GM23338 (cell line): ENCODE results near the gene ABHD17B. TPM values are rescaled to one million over a fixed set of nuclear protein-coding genes. Genes with fewer than 3 reads are reported as not detected.

Experiments
- ATAC-seq: fragments of 200-7000 bp; cut with Tn5 transposase; 3 replicates; pipeline ENCODE4 v1.9.1; 2020
- DNase-seq: peaks from one replicate; pipeline ENCODE4 v3.0.0-alpha.2; 2015; ENCODE audit warnings: low spot score
- H2AFZ ChIP-seq: fragments of 200-600 bp; sonication (generic); 2 replicates; pipeline ENCODE4 v1.8.0; 2016; ENCODE audit warnings: antibody characterized with exemption, mild to moderate bottlenecking, moderate library complexity
- H3F3A ChIP-seq: fragments of 200-600 bp; sonication (generic); replicated peaks from 2 replicates; pipeline ENCODE4 v1.8.0; 2017; ENCODE audit warnings: antibody characterized with exemption, mixed run types, low read depth
- H3K27ac ChIP-seq: fragments of 200-600 bp; sonication (generic); 2 replicates; pipeline ENCODE4 v1.6.1; 2016; ENCODE audit warnings: low read depth
- H3K27me3 ChIP-seq: fragments of 200-600 bp; sonication (generic); 2 replicates; pipeline ENCODE4 v1.8.0; 2016; ENCODE audit warnings: mild to moderate bottlenecking, mixed run types, moderate library complexity; ENCODE audit not compliant: insufficient read depth
- H3K36me3 ChIP-seq: fragments of 200-600 bp; sonication (generic); 2 replicates; pipeline ENCODE4 v1.8.0; 2016; ENCODE audit warnings: mild to moderate bottlenecking; ENCODE audit not compliant: insufficient read depth
- H3K4me1 ChIP-seq: fragments of 200-600 bp; sonication (generic); 2 replicates; pipeline ENCODE4 v1.8.0; 2016; ENCODE audit warnings: mild to moderate bottlenecking, moderate library complexity; ENCODE audit not compliant: insufficient read depth
- H3K4me2 ChIP-seq: fragments of 200-600 bp; sonication (generic); 2 replicates; pipeline ENCODE4 v1.7.1; 2017; ENCODE audit warnings: mixed run types
- H3K4me3 ChIP-seq: fragments of 200-600 bp; sonication (generic); 2 replicates; pipeline ENCODE4 v1.6.1; 2016; ENCODE audit warnings: mixed run types
- H3K79me2 ChIP-seq: fragments of 200-600 bp; sonication (generic); replicated peaks from 2 replicates; pipeline ENCODE4 v1.8.0; 2017; ENCODE audit warnings: mild to moderate bottlenecking; ENCODE audit not compliant: insufficient read depth
- H3K9me2 ChIP-seq: fragments of 200-600 bp; sonication (generic); 2 replicates; pipeline ENCODE4 v1.8.0; 2017; ENCODE audit not compliant: insufficient read depth
- H4K20me1 ChIP-seq: fragments of 200-600 bp; sonication (generic); replicated peaks from 2 replicates; pipeline ENCODE4 v1.8.0; 2017; ENCODE audit warnings: mild to moderate bottlenecking; ENCODE audit not compliant: insufficient read depth
- H3K27ac Mint-ChIP-seq: 2 replicates; pipeline ENCODE4 v1.8.0; 2020; ENCODE audit warnings: inconsistent platforms, mild to moderate bottlenecking, moderate library complexity, mixed read lengths
- H3K27me3 Mint-ChIP-seq: 3 replicates; pipeline ENCODE4 v1.8.0; 2022; ENCODE audit warnings: low read depth, mild to moderate bottlenecking, moderate library complexity, mixed read lengths, inconsistent platforms; ENCODE audit not compliant: insufficient read depth, poor library complexity
- H3K36me3 Mint-ChIP-seq: 3 replicates; pipeline ENCODE4 v1.8.0; 2021; ENCODE audit warnings: low read depth, mild to moderate bottlenecking, inconsistent platforms, moderate library complexity, mixed read lengths
- H3K4me1 Mint-ChIP-seq: 3 replicates; pipeline ENCODE4 v1.8.0; 2020; ENCODE audit warnings: mild to moderate bottlenecking, inconsistent platforms, mixed read lengths
- H3K4me3 Mint-ChIP-seq: 3 replicates; pipeline ENCODE4 v1.8.0; 2021; ENCODE audit warnings: moderate library complexity, mild to moderate bottlenecking, inconsistent platforms, mixed read lengths
- H3K9me3 Mint-ChIP-seq: 3 replicates; pipeline ENCODE4 v1.8.0; 2020; ENCODE audit warnings: moderate library complexity, mild to moderate bottlenecking, inconsistent platforms, mixed read lengths
- CREB1 ChIP-seq: fragments of 250-450 bp; sonication (Bioruptor Pico); IDR thresholded peaks from 2 replicates; pipeline ENCODE4 v1.5.0; 2020; ENCODE audit warnings: low read depth, mild to moderate bottlenecking, moderate library complexity
- CTCF ChIP-seq, 2 experiments: fragments of 200-600 bp in 1 of 2; sonication (generic) in 1 of 2; conservative IDR thresholded peaks; 2 replicates each; pipeline versions ENCODE4 v1.5.1 to v1.6.1; 2016 to 2017; ENCODE audit warnings: antibody characterized with exemption in 2 of 2, low read depth in 2 of 2, mild to moderate bottlenecking in 2 of 2, moderate library complexity in 1 of 2
- ETS1 ChIP-seq: IDR thresholded peaks from 2 replicates; pipeline ENCODE4 v1.6.1; 2016; ENCODE audit warnings: antibody characterized with exemption
- EZH2 ChIP-seq: fragments of 200-600 bp; sonication (generic); IDR thresholded peaks from one replicate; pipeline ENCODE4 v1.8.0; 2017; ENCODE audit warnings: antibody characterized with exemption, mild to moderate bottlenecking, low read depth; ENCODE audit not compliant: unreplicated experiment
- EZH2phosphoT487 ChIP-seq: fragments of 200-600 bp; sonication (generic); IDR thresholded peaks from one replicate; pipeline ENCODE4 v1.8.1; 2018; ENCODE audit warnings: antibody characterized with exemption; ENCODE audit not compliant: unreplicated experiment
- JUNB ChIP-seq: IDR thresholded peaks from one replicate; pipeline ENCODE4 v1.6.1; 2016; ENCODE audit warnings: antibody characterized with exemption; ENCODE audit not compliant: unreplicated experiment
- NANOG ChIP-seq: IDR thresholded peaks from 2 replicates; pipeline ENCODE4 v1.6.1; 2016; ENCODE audit warnings: antibody characterized with exemption, borderline replicate concordance
- POLR2AphosphoS5 ChIP-seq: IDR thresholded peaks from 2 replicates; pipeline ENCODE4 v1.6.1; 2016; ENCODE audit warnings: antibody characterized with exemption, low read depth
- REST ChIP-seq: IDR thresholded peaks from one replicate; pipeline ENCODE4 v1.6.1; 2018; ENCODE audit warnings: antibody characterized with exemption; ENCODE audit not compliant: unreplicated experiment
- STAT1 ChIP-seq: IDR thresholded peaks from one replicate; pipeline ENCODE4 v1.6.1; 2016; ENCODE audit warnings: antibody characterized with exemption; ENCODE audit not compliant: unreplicated experiment
- ZNF114 ChIP-seq: fragments of 250-450 bp; sonication (Bioruptor Pico); IDR thresholded peaks from 2 replicates; pipeline ENCODE4 v1.5.0; 2020; ENCODE audit warnings: mild to moderate bottlenecking, moderate library complexity
- ZNF331 ChIP-seq: fragments of 250-450 bp; sonication (Bioruptor Pico); IDR thresholded peaks from 2 replicates; pipeline ENCODE4 v1.5.0; 2020; ENCODE audit warnings: low read depth, mild to moderate bottlenecking, moderate library complexity
- ZNF462 ChIP-seq: fragments of 250-450 bp; sonication (Bioruptor Pico); IDR thresholded peaks from 2 replicates; pipeline ENCODE4 v1.5.0; 2020; ENCODE audit warnings: mild to moderate bottlenecking, moderate library complexity
- polyA plus RNA-seq: library from polyadenylated mRNA; unstranded; fragments of >200 nt; fragmentation: Nextera tagmentation; extraction: Ambion mirVana; gene quantifications from 2 replicates; pipeline ENCODE4 v1.2.1, GENCODE V29; 2016
- total RNA-seq: library from RNA; depleted of rRNA; stranded (reverse); fragments of >200 nt; shearing (Covaris generic); gene quantifications from 2 replicates; pipeline ENCODE4 v1.2.3, GENCODE V29; 2014

Gene ABHD17B
- total and polyA plus RNA-seq, 2 experiments from 2014 or later, result 32.2 to 112 TPM

GRCh38 chr9:71839668-71840067 is 71.3 kb downstream of the ABHD17B start:
- Histone ChIP-seq H3K27me3 (no peaks in the 10 kb centered on the region), H3K36me3 (no peaks in the 10 kb centered on the region; the same call in 1 of the 2 replicates), H3K4me2 (no peak overlapping the region), H3K9me2 (no peaks in the 10 kb centered on the region), H3K79me2 (no peaks in the 10 kb centered on the region), H2AFZ (no peak overlapping the region), H3F3A (no peaks in the 10 kb centered on the region), H3K4me3 (no peak overlapping the region), H3K4me1 (no peaks in the 10 kb centered on the region), H4K20me1 (no peaks in the 10 kb centered on the region), H3K27ac (no peak overlapping the region)
- no peaks in the 10 kb centered on the region for H3K4me1 Mint-ChIP-seq
- ATAC-seq (no peak), DNase-seq (no peak)
- no peak overlapping the region for H3K4me3 Mint-ChIP-seq
- TF ChIP-seq CTCF (conservative IDR thresholded peaks at IDR 0.05; ENCODE audit: low read depth in 2 of 2) (no peak), ZNF114 (CRISPR knock-in tag) (no peak), ZNF462 (no peak), REST (no peak), NANOG (no peak), CREB1 (no peak), ZNF331 (CRISPR knock-in tag) (no peak), JUNB (no peak), EZH2 (no peak), STAT1 (no peak), EZH2phosphoT487 (no peak), ETS1 (no peak), POLR2AphosphoS5 (no peak)
- peaks cover 18% of the 10 kb centered on the region; the same call in 2 of the 3 replicates for H3K9me3 Mint-ChIP-seq
- peaks cover 2% of the 10 kb centered on the region for H3K27me3 Mint-ChIP-seq
- no peak overlapping the region for H3K27ac Mint-ChIP-seq
- H3K36me3 Mint-ChIP-seq, result no peaks in the 10 kb centered on the region; the same call in 2 of the 3 replicates
